Endothelial cell of hepatic sinusoid (primary cell): ENCODE data around the gene FGF1.

Experiments used
- in situ Hi-C: cut with HindIII; loops from 2 replicates; pipeline ENCODE4 v1.10.0; 2017; ENCODE audit warnings: low sequenced_read_pairs

The FGF1 gene

GRCh38 chr5:142587354-142587965, 98.4 kb downstream of the FGF1 start:
- in situ Hi-C loops = no loop called here

- in situ Hi-C loops = no loop called here
Measured at GRCh38 chr5:142586552-142586951, 99.3 kb downstream of the FGF1 start.

GRCh38 chr5:142585451-142585850, 100.4 kb downstream of the FGF1 start:
- in situ Hi-C loops = no loop called here

GRCh38 chr5:142584891-142585290, 101.0 kb downstream of the FGF1 start:
- in situ Hi-C loops = loop anchor here (5.0 kb wide), 1 partner anchor 38 kb away; no protein-coding TSS in a partner anchor

- in situ Hi-C loops = no loop called here
Measured at GRCh38 chr5:142578161-142578830, 107.6 kb downstream of the FGF1 start.

DNA sequence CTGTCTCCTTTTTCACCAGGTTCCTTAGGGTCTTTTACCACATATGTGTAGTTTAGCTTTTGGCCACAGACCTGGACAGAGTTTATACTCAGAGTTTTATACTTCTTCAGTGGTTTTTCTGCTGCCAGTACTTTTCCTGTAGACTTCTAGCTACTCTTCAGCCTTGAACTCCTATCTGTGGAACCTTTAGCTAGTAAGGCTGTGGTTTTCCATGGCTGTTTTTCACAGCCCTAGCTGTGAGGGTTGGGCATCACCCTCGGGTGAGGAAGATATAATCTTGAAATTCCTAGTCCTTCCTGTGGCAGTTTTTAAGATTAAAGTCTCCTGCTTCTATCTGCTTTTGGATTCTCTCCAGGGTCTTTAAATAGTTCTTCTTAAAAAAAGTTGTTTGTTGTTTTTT, 109.1 kb downstream of the FGF1 start:
- in situ Hi-C loops = no loop called here

GRCh38 chr5:142576303-142576702, 109.6 kb downstream of the FGF1 start:
- in situ Hi-C loops = no loop called here

DNA sequence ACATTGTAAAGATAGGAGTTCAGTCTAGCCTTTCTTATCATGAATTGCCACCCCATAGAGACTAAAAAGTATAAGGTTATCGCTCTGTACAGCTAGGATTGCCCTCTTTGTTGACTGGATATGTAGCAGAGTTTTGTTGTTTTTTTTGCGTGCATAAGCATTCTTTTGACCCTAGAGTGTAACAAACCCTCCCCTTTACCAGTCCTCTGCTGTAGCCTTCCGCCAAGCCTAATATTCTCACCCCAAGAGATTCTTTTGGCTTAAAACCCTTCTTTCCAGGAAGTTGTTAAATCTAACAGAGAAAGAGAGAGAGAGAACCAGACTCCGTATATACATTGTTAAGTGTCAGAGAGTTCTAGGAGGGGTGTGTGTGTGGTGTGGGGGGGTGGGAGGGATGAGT, 113.9 kb downstream of the FGF1 start:
- in situ Hi-C loops = no loop called here

DNA sequence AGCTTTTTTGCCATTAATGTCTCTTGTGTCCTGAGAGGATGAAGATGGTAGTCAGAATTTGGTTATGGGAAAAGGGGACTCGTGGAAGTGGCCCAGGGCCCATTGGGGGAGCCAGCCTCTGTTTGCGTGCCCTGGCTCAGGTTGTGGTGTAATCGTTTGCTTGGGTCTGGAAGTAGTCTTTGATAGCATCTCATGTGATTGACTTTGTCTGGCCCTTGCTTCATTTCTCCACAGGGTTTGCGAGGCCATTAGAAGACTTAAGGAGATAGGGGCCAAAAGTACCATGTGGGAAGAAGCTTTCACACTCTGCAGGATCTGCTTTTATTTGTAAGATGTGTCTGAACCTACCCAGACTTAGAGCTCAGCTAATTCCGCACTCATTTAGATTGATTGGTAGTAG, 114.5 kb downstream of the FGF1 start:
- in situ Hi-C loops = no loop called here

- in situ Hi-C loops = no loop called here
Measured at GRCh38 chr5:142569905-142570304, 116.0 kb downstream of the FGF1 start.

GRCh38 chr5:142568996-142569335, 116.9 kb downstream of the FGF1 start:
- in situ Hi-C loops = no loop called here

GRCh38 chr5:142568283-142568995, 117.5 kb downstream of the FGF1 start:
- in situ Hi-C loops = no loop called here

- in situ Hi-C loops = no loop called here
Measured at GRCh38 chr5:142561486-142562097, 124.3 kb downstream of the FGF1 start.

DNA sequence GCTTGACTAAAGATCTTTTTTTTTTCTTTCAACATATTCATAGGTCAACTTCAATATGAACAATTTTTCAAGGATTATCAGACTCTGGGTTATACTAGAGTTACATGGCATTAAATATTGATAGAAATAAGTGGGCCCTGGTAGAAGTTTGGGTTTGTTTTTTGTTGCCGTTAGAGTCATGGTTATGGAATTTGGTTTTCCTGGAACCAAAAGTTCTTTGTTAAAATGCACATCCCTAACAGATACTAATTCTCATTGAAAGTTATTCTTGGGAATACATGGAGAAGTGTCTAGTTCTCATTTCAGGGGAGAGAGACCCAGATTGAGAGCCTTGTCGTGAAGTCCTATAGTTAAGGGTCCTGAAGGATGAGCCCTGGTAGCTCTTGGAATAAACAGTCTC, 124.9 kb downstream of the FGF1 start:
- in situ Hi-C loops = no loop called here

GRCh38 chr5:142552107-142552506, 133.8 kb downstream of the FGF1 start:
- in situ Hi-C loops = no loop called here

DNA sequence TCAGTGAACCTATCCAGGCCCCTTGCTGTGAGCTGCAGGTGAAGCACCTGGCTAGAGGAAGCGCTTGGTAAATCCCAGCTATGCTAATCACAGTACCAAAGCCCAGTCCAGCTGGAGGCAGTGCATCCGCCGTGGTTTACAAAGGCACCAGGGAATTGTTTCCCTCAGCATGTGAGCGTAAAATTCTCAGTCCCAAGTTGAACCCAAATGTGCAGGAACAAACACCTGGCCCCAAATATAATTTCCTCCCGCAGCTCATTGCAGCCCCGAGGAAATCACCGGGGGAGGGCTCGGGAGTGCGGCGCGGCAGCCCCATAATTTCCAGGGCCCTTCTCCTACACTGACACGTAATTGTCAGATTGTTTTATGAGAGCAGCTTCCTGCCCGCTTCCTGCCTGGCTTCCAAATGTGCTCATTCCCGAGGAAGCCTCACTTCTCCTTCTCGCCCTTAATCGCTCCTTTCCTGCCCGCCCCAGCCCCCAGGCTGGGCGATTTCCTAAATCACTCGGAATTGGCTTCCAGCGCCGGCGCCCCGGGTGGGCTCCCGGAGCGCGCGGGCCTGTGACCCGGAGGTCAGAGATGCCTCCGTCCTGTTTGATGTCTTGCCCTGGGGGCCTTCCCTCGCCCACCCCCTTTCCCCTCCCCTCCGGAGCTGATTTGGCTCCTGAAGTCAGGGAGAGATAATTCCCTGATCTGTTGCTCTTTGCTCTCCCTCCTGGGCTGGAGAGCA, 134.4 kb downstream of the FGF1 start:
- in situ Hi-C loops = no loop called here

DNA sequence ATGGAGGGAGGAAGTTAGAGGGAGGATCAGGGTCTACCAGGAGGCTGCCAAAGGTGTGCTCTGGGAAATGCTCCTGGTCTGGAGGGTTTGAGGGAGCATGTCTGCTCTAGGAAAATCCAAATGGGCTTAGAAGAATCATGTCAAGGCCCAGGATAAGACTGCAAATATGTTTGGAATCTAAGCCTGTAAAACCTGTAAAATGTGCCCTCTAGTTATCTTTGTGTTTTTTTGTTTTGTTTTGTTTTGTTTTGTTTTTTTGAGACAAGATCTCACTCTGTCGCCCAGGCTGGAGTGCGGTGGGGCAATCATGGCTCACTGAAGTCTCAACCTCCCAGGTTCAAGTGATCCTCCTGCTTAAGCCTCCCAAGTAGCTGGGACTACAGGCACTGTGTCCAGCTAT, 135.4 kb downstream of the FGF1 start:
- in situ Hi-C loops = no loop called here

GRCh38 chr5:142549834-142550233, 136.1 kb downstream of the FGF1 start:
- in situ Hi-C loops = loop anchor here (5.0 to 10.0 kb wide), 10 partner anchors 32 to 575 kb away; partner anchors contain the start of gene GNPDA1

DNA sequence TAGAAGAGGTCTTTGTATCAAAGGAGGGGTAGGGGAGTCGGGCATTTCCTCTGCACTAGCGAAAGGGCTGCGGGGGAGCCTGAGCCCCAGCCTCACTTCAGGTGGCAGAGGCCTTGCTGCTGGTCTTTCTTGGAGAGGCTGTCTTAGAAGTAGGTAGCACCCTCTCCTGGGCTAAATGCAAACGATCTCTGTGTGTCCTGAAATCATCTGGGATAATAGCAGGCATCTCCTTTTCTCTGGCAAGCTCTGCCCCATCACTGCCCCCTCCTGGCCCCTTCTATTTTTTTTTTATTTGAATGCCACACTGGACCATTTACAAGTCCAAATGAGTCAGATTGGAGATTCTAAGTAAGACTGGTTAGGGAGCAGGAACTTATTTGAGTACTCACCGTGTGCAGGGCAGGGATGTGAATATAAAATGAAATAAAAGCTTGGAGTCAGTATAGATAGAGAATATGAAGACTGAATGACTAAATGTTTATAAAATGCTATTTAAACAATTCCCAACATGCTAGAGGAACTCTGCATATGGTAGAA, 137.1 kb downstream of the FGF1 start:
- in situ Hi-C loops = loop anchor here (5.0 to 10.0 kb wide), 10 partner anchors 33 to 574 kb away; partner anchors contain the start of gene GNPDA1
